ENCODE data around the gene RIOK3.
A peak's percentile ranks its signal among the peaks of the same experiment; 100 is the strongest.
"Not testable (repeated sequence)": the region's sequence is repeated elsewhere in the genome, so short reads cannot be mapped to it uniquely, and the experiment has no call there.

RIOK3 gene

GRCh38 chr18:23452728-23453679, at the start of gene RIOK3:
Gene RIOK3 (plus strand): TSS chr18:23453287. CDS start chr18:23453440, 153 bp downstream.
- peak; percentile 66 to 77 (median 72) for DNase-seq (ENCODE audit: low read depth in 3 of 3)

- no peak for DNase-seq (ENCODE audit: low read depth in 3 of 3)
These were observed 49.8 kb upstream of the RIOK3 start for GRCh38 chr18:23403310-23403709.

GRCh38 chr18:23405636-23406035, 47.5 kb upstream of the RIOK3 start:
- no peak for DNase-seq (ENCODE audit: low read depth in 3 of 3)

- DNase-seq (ENCODE audit: low read depth in 3 of 3): no peak
These were observed 46.8 kb upstream of the RIOK3 start for GRCh38 chr18:23406271-23406787.

- DNase-seq (ENCODE audit: low read depth in 3 of 3): no peak
These were observed 40.6 kb upstream of the RIOK3 start for GRCh38 chr18:23412351-23412964.

GRCh38 chr18:23415515-23415914, 37.6 kb upstream of the RIOK3 start:
- DNase-seq (ENCODE audit: low read depth in 3 of 3): no peak

GRCh38 chr18:23416298-23416697, 36.8 kb upstream of the RIOK3 start:
- no peak for DNase-seq (ENCODE audit: low read depth in 3 of 3)

- DNase-seq (ENCODE audit: low read depth in 3 of 3): no peak
These were observed 31.8 kb upstream of the RIOK3 start for GRCh38 chr18:23421277-23421676.

GRCh38 chr18:23422751-23423418, 30.2 kb upstream of the RIOK3 start:
- DNase-seq (ENCODE audit: low read depth in 3 of 3): no peak

GRCh38 chr18:23424616-23425015, 28.5 kb upstream of the RIOK3 start:
- DNase-seq (ENCODE audit: low read depth in 3 of 3): no peak

GRCh38 chr18:23428821-23429220, 24.3 kb upstream of the RIOK3 start:
- no peak for DNase-seq (ENCODE audit: low read depth in 3 of 3)

- DNase-seq (ENCODE audit: low read depth in 3 of 3): not testable (repeated sequence)
These were observed 23.5 kb upstream of the RIOK3 start for GRCh38 chr18:23429538-23429937.

- no peak for DNase-seq (ENCODE audit: low read depth in 3 of 3)
These were observed 19.7 kb upstream of the RIOK3 start for GRCh38 chr18:23433360-23433759.

- DNase-seq (ENCODE audit: low read depth in 3 of 3): peak; percentile 53 to 70 (median 69)
These were observed 15.6 kb upstream of the RIOK3 start for GRCh38 chr18:23437357-23438045.

- no peak for DNase-seq (ENCODE audit: low read depth in 3 of 3)
These were observed 15.1 kb upstream of the RIOK3 start for GRCh38 chr18:23438046-23438377.

- no peak for DNase-seq (ENCODE audit: low read depth in 3 of 3)
These were observed 14.3 kb upstream of the RIOK3 start for GRCh38 chr18:23438608-23439366.

GRCh38 chr18:23440131-23440530, 13.0 kb upstream of the RIOK3 start:
- DNase-seq (ENCODE audit: low read depth in 3 of 3): no peak

- DNase-seq (ENCODE audit: low read depth in 3 of 3): no peak
These were observed 10.1 kb upstream of the RIOK3 start for GRCh38 chr18:23442958-23443357.

GRCh38 chr18:23448291-23448690, 4.8 kb upstream of the RIOK3 start:
- no peak for DNase-seq (ENCODE audit: low read depth in 3 of 3)

- DNase-seq (ENCODE audit: low read depth in 3 of 3): no peak
These were observed 3.1 kb upstream of the RIOK3 start for GRCh38 chr18:23450022-23450421.

GRCh38 chr18:23451011-23451410, 2.1 kb upstream of the RIOK3 start:
- DNase-seq (ENCODE audit: low read depth in 3 of 3): no peak
